GM19467 (cell line): ENCODE results near the gene C10orf120.
A peak's percentile ranks its signal among the peaks of the same experiment; 100 is the strongest.

Source experiments
- ATAC-seq: cut with Tn5 transposase; IDR thresholded peaks from one replicate; pipeline ENCODE4 v1.9.1; 2021; ENCODE audit warnings: mild to moderate bottlenecking, moderate library complexity; ENCODE audit not compliant: unreplicated experiment

C10orf120 gene

GRCh38 chr10:122703483-122704448, 4.1 kb upstream of the C10orf120 start:
- peak; percentile 70 for ATAC-seq

GRCh38 chr10:122702275-122702674, 2.6 kb upstream of the C10orf120 start:
- ATAC-seq = no peak

DNA sequence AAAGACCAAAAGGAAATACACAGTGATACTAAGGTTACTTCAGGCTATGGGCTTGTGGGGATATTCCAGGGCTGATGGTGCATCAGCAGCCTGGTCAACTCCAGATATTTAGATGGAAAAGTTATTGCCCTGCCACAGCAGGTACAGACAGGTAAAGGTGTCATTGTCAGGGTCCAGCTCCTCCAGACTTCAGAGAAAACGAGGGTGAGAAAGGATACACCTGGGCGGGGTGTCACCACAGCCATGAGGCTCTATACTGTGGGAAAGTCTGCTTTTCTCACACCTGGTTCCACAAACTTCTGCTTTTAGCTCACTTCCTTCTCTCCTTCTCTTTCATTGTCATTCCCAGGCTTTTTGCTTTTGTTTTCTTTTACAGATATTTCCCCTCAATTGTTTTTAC, 2.0 kb upstream of the C10orf120 start:
- no peak for ATAC-seq

DNA sequence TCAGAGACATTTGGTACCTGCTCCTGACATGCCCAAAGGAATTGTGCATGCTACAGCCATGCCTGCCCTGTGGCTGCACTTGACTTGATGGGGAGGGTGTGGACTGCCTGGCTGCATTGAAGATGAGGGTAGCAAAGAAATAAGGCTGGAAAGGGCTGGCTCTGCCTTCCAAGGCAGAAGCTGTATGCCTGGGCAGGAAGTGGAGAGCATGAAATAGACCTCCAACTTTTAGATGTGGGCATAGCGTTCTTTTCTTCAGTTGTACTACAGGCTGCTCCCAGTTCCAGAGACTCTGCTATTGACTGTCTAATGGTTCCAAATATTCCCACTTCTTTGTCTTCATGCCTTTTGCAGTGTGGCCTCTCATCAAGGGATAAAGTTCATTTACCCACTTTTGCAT, 3.0 kb downstream of the C10orf120 start:
- ATAC-seq = no peak

DNA sequence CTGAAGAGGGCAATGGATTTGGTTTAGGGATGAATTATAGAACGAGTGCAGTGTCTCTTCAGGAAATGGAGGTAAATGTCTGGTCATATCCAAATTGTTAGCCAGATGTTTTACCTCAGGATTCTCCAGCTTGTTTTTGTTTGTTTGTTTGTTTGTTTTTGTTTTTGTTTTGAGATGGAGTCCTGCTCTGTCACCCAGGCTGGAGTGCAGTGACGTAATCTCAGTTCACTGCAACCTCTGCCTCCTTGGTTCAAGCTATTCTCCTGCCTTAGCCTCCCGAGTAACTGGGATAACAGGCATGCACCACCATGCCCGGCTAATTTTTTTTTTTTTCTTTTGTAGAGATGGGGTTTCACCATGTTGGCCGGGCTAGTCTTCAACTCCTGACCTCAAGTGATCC, 6.9 kb downstream of the C10orf120 start:
- no peak for ATAC-seq

DNA sequence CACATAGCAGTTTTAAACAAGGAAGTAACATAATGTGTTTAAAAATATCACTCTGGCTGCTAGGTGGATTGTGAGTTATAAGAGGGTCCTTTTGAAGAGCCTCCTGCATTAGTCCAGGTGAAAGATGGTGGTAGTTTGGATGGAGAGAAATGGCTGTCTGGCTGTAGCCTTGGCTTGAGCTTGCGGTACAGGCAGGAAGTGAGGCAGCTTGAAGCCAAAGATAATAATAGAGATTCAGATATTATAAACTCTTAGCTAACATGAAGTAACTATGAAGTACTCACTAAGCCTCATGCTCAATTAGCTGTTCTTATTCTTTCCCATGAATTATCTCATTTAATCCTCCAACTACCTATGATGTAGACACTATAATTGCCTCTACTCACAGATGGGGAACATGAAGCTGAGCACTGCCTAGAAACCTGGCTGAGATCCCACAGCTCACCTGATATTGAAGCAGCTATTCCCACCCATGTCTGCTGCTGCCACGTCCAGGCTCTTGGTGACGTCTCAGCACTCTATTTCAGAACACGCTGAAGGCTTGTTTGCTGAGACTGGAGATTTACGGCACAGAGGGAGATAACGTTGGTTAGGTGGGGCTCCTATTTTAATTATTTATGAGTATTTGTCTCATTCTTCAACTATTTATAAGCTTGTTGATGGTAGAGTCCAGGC, 10.4 kb downstream of the C10orf120 start:
- no peak for ATAC-seq

DNA sequence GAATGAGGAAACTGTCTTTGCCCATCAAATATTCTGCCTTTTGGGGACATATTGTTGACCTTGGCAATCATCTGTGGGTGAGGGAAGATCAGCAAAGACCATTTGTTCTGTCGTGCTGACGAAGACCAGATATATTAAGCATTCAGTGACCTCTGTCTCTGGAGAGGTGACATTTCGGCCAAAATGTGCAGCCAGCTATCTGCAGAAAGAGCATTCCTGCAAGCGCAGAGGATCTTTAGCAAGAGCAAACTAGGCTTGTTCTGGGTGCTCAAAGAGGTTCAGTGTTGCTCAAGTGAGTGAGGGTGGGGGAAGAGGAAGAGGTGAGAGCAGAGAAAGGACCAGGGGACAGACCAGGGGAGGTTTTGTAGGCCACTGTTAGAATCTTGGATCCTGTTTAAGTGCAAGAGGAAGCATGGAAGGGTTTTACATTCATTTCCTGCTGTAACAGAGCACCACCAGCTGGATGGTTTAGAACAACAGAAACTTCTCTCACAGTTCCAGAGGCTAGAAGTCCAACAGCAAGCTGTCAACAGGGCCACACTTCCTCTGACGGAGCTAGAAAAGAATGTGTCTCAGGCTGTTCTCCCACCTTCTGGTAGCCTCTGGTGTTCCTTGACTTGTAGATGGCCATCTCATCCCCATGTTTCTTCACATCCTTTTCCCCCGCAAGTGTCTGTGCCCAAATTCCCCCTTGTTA, 11.2 kb downstream of the C10orf120 start:
- no peak for ATAC-seq

- ATAC-seq = no peak
Measured at GRCh38 chr10:122682522-122682921, 17.1 kb downstream of the C10orf120 start.

GRCh38 chr10:122678266-122678665, 21.4 kb downstream of the C10orf120 start:
- no peak for ATAC-seq

DNA sequence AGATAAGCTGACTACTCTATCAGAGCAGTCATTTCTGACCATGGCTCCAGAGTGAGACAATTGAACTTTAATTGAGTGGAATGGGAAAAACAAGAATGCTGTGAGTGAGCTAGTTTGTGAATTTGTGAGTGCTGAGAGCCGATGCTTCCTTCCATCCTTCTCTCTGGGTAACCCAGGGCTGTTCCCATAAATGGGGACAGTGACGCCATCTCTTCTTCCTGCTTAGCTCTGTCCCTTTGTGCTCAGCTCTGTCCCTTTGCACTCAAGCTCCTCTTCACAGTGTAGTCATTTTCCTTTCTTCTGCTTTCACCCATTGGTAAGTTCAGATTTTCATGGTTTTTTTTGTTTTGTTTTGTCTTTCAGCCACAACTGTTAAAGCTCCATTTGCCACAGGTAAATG, 24.4 kb downstream of the C10orf120 start:
- ATAC-seq = no peak

DNA sequence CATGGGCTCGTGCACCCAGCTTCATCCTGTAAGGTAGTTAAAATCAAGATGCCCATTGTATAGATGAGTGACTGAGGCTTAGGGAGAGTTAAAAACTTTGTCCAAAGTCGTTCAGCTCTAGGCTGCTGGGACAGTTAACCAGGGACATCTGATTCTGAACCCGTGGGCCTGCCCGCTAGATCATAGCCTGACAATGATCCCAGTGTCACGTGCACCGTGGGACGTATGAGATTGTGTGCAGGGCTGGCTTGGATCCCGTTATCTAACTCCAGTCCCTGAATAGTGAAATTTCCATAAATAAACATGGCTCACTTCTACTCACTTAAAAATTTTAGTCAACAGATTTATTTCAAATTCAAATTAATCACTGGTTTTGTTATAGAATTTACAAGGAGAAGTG, 24.9 kb downstream of the C10orf120 start:
- no peak for ATAC-seq

DNA sequence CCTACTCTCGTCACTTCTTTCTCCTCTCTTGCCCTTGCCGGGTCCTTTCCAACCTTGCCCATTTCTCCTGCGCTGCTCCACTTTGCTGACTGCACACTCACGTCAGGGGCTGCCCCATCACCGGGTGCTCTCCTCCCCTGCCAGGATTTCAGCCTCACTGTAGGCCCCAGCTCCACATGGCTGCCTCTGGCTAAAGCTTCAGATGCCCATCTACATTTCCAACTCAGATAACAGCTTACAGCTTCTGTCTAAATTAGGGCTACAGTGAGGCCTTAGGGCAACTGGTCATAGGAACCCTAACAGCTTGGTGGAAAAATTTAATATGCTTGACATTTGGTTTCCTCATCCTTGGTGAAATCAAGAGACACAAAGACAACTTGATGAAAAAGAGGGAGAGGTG, 25.9 kb downstream of the C10orf120 start:
- ATAC-seq = no peak

DNA sequence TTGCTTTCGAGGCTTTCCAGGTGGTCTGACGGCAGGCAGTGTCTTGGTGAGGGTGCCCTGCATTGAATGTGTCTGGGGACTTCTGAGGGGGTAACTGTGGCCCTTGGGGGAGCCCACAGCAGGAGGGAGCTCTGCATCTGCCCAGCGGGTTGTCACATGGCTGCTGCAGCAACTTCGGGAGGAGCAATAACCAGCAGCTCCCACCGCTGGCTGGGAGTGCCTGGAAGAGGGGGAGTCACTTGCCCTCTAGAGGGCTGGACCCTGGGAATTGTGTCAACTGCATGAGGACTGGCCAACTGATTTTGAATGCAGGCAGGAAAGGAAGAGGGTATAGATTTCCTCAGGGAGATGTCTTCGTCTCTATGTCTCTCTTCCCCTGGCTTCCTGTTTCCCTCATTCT, 26.4 kb downstream of the C10orf120 start:
- no peak for ATAC-seq

DNA sequence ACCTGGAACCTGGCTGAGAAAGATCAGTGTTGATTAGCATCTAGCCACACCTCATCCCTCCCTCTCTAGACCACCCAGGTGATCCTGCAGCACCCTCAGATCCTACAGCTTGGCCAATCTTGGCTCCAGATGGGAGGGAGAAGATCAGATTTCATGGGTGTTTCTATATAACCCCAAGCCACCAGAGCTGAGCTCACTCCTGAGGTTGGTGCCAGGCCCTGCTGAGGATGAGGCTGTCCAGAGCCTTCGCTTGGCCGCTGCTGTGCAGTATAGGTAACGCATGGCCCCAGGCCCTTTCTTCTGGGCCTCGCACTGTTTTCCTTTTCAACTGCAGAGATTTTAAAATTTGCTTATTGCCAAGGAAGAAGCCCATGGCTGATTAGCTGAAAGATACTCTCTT, 27.0 kb downstream of the C10orf120 start:
- ATAC-seq = no peak

- ATAC-seq = no peak
Measured at GRCh38 chr10:122671355-122671754, 28.3 kb downstream of the C10orf120 start.

- ATAC-seq = no peak
Measured at GRCh38 chr10:122669842-122670241, 29.8 kb downstream of the C10orf120 start.

DNA sequence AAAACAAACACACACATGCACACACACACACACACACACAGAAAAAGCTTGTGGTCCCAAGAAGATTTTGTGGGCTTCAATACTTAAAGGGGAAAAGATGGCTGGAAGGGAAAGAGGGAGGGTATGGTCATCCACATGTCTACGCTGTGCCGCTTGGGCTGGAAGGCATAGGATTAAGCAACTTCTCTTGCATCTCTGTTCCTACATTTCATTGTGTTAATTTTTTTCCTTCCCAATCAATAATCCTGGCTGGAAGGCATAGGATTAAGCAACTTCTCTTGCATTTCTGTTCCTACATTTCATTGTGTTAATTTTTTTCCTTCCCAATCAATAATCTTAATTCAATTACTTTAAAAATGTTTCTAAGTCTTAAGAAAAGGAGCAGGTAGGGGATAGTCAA, 30.6 kb downstream of the C10orf120 start:
- ATAC-seq = no peak

- no peak for ATAC-seq
Measured at GRCh38 chr10:122665946-122666345, 33.7 kb downstream of the C10orf120 start.

GRCh38 chr10:122665329-122665860, 34.3 kb downstream of the C10orf120 start:
- no peak for ATAC-seq

DNA sequence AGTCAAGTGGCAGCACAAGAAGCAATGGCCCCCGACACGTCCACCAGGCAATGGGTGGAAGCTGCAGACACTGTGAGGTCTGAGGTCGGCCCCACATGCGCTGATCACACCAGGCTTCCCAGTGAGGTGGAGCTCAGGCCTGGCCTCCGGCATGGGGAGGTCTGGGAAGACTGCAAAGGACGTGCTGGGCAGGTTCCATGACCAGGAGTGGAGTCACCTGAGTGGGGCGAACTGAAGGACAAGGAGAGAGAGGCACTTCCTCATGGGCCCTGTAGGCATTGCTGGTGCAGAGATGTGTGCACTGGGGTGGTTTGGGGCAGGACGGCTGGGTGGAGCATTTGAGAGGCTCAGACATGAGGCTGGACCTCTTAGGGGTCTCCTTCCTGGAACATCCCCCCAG, 35.1 kb downstream of the C10orf120 start:
- ATAC-seq = no peak

DNA sequence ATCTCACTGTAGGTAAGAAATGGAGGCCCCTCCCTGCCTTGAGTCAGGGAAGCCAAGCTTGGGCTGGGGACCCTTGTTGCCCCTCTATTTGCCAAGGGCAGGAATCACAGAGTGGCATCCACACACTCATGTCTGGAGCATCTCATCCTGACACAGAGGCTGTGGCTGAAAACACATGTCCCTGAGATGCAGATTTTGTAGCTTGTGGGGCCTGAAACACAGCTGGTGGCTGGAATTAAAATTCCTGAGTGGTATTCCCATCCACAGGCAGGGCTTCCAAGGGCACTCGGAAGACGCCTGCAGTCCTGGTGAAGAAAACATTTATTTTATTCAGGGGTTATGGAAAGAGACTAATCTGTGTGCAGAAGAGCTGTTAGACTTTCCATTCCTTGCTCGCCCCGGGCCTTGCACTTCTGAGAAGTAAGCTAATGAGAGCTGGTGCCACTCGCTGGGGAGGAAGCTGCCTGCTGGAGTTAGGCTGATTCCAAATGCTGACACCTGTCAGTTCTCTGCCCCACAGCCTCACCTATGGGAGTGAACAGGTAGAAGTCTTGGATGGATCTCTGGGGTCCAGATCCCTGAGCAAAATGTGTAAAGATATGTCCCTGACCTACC, 36.0 kb downstream of the C10orf120 start:
- no peak for ATAC-seq
